ENCODE results near the gene AUTS2. TPM values are rescaled to one million over a fixed set of nuclear protein-coding genes. Genes with fewer than 3 reads are reported as not detected.

The AUTS2 gene
- total RNA-seq, 1 donor from 2014 or later: 125 TPM

DNA sequence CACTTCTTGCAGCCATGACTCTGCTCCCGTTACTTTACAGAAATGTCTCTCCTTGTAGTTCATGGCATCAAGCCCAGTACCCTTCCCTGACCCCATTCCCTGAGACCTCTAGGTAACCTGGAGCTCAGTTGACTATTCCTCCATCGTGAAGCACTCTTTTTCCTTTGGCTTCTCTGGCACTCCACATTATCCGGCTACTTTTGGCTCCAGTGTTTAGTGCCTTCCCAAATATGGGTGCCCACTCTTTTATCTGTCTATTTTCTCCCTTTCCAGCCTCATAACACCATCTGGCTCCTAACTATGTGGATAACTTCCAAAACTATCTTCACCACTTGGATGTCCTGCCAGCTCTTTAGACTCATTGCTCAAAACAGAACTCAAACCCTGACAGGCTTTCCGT is 788.9 kb downstream of the AUTS2 start:
- Mint-ChIP-seq H3K27ac (no peak overlapping the region), H3K4me3 (ENCODE audit: low read depth) (no peak overlapping the region), H3K27me3 (no peaks in the 10 kb centered on the region), H3K4me1 (ENCODE audit: low read depth) (no peaks in the 10 kb centered on the region), H3K36me3 (ENCODE audit: insufficient read depth) (no peaks in the 10 kb centered on the region), H3K9me3 (ENCODE audit: low read depth) (no peaks in the 10 kb centered on the region)
- no peak for DNase-seq (ENCODE audit: low spot score, unreplicated experiment)
- TF ChIP-seq CTCF (IDR thresholded peaks at IDR 0.05; ENCODE audit: unreplicated experiment): no peak

DNA sequence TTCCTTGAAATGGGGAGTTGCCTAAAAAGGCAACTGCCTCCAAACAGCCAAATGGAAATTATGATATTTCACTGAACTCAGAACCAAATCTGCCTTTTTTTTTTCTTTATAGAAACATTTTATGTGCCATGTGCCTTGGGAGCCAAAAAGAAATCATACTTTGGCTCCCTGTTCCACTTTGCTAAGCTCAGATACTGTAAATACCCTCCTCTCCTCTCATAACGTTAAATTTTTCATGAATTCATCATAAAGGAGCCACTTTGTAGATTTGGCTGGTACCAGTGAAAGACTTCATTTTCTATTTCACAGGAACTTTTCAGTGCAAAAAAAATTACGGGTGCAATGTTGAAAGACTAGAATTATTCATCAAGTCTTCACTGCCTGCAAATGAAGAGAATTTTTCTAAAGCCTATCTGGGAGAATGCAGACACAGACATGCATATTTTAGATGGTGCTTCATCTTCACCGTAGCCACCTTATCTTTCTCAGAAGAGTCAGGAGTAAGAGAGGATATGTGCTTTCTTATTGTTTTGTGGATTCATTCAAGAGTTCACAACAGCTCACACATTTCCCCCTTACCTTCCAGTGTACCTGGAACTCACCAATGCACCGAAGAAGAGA is 791.4 kb downstream of the AUTS2 start:
- Mint-ChIP-seq H3K4me3 (ENCODE audit: low read depth) (no peak overlapping the region), H3K4me1 (ENCODE audit: low read depth) (peaks cover 13% of the 10 kb centered on the region), H3K27me3 (no peaks in the 10 kb centered on the region), H3K9me3 (ENCODE audit: low read depth) (no peaks in the 10 kb centered on the region), H3K27ac (no peak overlapping the region), H3K36me3 (ENCODE audit: insufficient read depth) (no peaks in the 10 kb centered on the region)
- TF ChIP-seq CTCF (IDR thresholded peaks at IDR 0.05; ENCODE audit: unreplicated experiment): no peak
- no peak for DNase-seq (ENCODE audit: low spot score, unreplicated experiment)

- H3K27ac Mint-ChIP-seq: no peak overlapping the region
- DNase-seq (ENCODE audit: low spot score, unreplicated experiment): no peak
- TF ChIP-seq CTCF (IDR thresholded peaks at IDR 0.05; ENCODE audit: unreplicated experiment): no peak
- no peaks in the 10 kb centered on the region for H3K36me3 Mint-ChIP-seq (ENCODE audit: insufficient read depth)
- no peak overlapping the region for H3K4me3 Mint-ChIP-seq (ENCODE audit: low read depth)
- peaks cover 13% of the 10 kb centered on the region for H3K4me1 Mint-ChIP-seq (ENCODE audit: low read depth)
- no peaks in the 10 kb centered on the region for H3K27me3 Mint-ChIP-seq
- no peaks in the 10 kb centered on the region for H3K9me3 Mint-ChIP-seq (ENCODE audit: low read depth)
These were observed 792.0 kb downstream of the AUTS2 start for GRCh38 chr7:70390251-70390650.

GRCh38 chr7:70392256-70392876 is 794.1 kb downstream of the AUTS2 start:
- Mint-ChIP-seq H3K4me1 (ENCODE audit: low read depth) (peaks cover 13% of the 10 kb centered on the region), H3K4me3 (ENCODE audit: low read depth) (no peak overlapping the region), H3K36me3 (ENCODE audit: insufficient read depth) (no peaks in the 10 kb centered on the region), H3K9me3 (ENCODE audit: low read depth) (no peaks in the 10 kb centered on the region), H3K27ac (no peak overlapping the region), H3K27me3 (no peaks in the 10 kb centered on the region)
- DNase-seq (ENCODE audit: low spot score, unreplicated experiment): no peak
- TF ChIP-seq CTCF (IDR thresholded peaks at IDR 0.05; ENCODE audit: unreplicated experiment): no peak

DNA sequence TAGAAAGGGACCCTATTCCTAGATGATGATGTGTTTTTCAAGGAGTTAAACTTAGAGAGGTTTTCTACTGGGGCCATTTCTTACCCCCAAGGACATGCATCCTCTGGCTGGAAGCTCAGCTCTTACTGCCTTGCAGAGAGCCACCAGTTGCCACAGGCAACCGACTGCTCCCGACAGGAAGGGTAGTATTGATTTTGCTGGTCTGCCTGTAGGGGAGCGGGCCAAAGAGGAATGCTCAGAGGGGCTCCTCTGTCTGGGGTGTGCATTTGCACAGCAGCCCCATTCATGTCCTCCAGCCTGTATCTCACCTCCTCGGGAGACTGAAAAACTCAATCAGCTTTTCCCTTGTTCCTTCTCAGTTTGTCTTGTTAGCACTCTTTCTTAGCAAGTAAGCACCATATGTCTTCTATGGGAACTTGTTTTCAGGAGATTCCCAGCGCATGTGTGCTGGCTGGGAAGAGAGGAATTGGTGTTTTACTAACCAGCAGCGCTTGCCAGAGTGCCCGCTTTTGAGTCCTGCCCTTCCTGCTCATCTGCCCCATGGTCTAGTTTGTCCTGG is 794.7 kb downstream of the AUTS2 start:
- H3K27ac Mint-ChIP-seq: peak overlapping the region; percentile 89
- TF ChIP-seq CTCF (IDR thresholded peaks at IDR 0.05; ENCODE audit: unreplicated experiment): no peak
- H3K9me3 Mint-ChIP-seq (ENCODE audit: low read depth): no peaks in the 10 kb centered on the region
- DNase-seq (ENCODE audit: low spot score, unreplicated experiment): peak; percentile 14
- H3K36me3 Mint-ChIP-seq (ENCODE audit: insufficient read depth): no peaks in the 10 kb centered on the region
- peaks cover 13% of the 10 kb centered on the region for H3K4me1 Mint-ChIP-seq (ENCODE audit: low read depth)
- no peaks in the 10 kb centered on the region for H3K27me3 Mint-ChIP-seq
- H3K4me3 Mint-ChIP-seq (ENCODE audit: low read depth): no peak overlapping the region
